Epithelial cell of esophagus (primary cell): Measurements from ENCODE around the gene CCDC34.

Experiments
- DNase-seq: peaks from one replicate; pipeline ENCODE4 v3.0.0; 2010; ENCODE audit warnings: low read depth
- H3K4me3 ChIP-seq: 2 replicates; pipeline ENCODE4 v1.5.1; 2011; ENCODE audit warnings: mild to moderate bottlenecking, low read length, control low read depth
- TF ChIP-seq, protein P1 (sequence below): IDR thresholded peaks from 2 replicates; pipeline ENCODE4 v1.5.1; 2011; ENCODE audit warnings: low read depth, mild to moderate bottlenecking, low read length, control low read depth, inconsistent platforms; ENCODE audit not compliant: insufficient read depth; ENCODE audit errors: missing control alignments

Gene CCDC34

GRCh38 chr11:27401833-27402316 is 38.9 kb upstream of the CCDC34 start:
- peak; percentile 54 for DNase-seq
- TF ChIP-seq, protein P1, sequence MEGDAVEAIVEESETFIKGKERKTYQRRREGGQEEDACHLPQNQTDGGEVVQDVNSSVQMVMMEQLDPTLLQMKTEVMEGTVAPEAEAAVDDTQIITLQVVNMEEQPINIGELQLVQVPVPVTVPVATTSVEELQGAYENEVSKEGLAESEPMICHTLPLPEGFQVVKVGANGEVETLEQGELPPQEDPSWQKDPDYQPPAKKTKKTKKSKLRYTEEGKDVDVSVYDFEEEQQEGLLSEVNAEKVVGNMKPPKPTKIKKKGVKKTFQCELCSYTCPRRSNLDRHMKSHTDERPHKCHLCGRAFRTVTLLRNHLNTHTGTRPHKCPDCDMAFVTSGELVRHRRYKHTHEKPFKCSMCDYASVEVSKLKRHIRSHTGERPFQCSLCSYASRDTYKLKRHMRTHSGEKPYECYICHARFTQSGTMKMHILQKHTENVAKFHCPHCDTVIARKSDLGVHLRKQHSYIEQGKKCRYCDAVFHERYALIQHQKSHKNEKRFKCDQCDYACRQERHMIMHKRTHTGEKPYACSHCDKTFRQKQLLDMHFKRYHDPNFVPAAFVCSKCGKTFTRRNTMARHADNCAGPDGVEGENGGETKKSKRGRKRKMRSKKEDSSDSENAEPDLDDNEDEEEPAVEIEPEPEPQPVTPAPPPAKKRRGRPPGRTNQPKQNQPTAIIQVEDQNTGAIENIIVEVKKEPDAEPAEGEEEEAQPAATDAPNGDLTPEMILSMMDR: no peak
- no peak overlapping the region for H3K4me3 ChIP-seq

GRCh38 chr11:27401280-27401832 is 38.3 kb upstream of the CCDC34 start:
- TF ChIP-seq, protein P1: no peak
- H3K4me3 ChIP-seq: no peak overlapping the region
- peak; percentile 67 for DNase-seq

DNA sequence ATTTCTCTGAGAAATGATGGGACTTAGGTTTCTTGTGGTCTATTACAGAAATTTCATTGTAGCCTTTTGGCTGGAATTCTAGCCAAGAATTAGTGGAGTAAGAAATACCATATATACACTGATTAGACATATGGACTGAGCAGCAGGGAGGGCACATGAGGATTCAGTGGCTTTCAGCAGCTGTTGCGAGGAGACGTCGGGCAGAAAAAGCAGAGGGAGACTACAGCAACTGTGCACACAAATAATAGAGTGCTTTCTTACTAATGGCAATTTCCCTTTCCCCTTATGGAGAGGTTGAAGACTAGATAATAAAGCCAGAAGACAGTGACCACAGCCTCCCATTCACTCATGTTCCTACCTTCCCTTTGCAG is 35.4 kb upstream of the CCDC34 start:
- DNase-seq: no peak
- H3K4me3 ChIP-seq: no peak overlapping the region
- TF ChIP-seq, protein P1: no peak

GRCh38 chr11:27397624-27398399 is 34.8 kb upstream of the CCDC34 start:
- DNase-seq: peak; percentile 32
- no peak overlapping the region for H3K4me3 ChIP-seq

DNA sequence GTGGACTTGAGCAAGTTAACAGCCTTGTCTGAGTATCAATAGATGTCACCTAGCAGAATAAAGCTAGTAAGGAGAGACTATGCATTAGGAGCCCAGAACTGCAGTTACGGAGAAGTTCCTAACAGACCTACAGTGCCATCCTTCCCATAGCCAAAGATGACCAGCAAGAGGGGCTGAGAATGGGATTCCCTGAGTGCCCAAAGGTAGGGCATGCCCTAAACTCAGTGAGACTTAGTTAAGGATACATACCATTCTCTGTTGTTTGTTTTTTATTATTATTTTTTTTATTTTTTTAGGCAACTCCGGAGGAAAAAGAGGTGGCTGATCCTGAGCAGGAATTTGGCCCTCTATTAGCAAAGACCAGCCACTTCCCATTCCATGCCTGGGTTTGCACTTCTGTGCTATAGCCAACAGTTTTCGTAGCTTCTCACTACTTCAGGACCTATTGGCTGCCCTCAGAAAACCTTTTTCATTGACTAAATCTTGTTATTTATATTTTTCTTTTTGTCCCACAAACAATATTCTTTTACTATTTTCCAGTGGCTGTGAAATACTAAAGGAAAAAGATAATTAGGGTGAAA is 33.3 kb upstream of the CCDC34 start:
- no peak for DNase-seq
- H3K4me3 ChIP-seq: no peak overlapping the region
- TF ChIP-seq, protein P1: no peak

More at GRCh38 chr11:27397624-27398399, 34.8 kb upstream of the CCDC34 start:
- TF ChIP-seq, protein P1: no peak

GRCh38 chr11:27395556-27396258 is 32.7 kb upstream of the CCDC34 start:
- DNase-seq: peak; percentile 82
- TF ChIP-seq, protein P1: no peak
- no peak overlapping the region for H3K4me3 ChIP-seq
